Skeletal muscle satellite cell (primary cell): Measurements from ENCODE around the gene ZMYND8.
"Not testable (repeated sequence)": the region's sequence is repeated elsewhere in the genome, so short reads cannot be mapped to it uniquely, and the experiment has no call there.

ENCODE experiments used
- H3K27me3 ChIP-seq: 2 replicates; pipeline ENCODE4 v1.7.0; 2013; ENCODE audit warnings: low read length; ENCODE audit not compliant: control insufficient read depth, insufficient read depth
- H3K36me3 ChIP-seq: 2 replicates; pipeline ENCODE4 v1.7.0; 2013; ENCODE audit warnings: mild to moderate bottlenecking, control low read depth, low read length; ENCODE audit not compliant: insufficient read depth
- H3K4me1 ChIP-seq: 2 replicates; pipeline ENCODE4 v1.7.0; 2013; ENCODE audit warnings: low read length; ENCODE audit not compliant: control insufficient read depth, insufficient read depth
- H3K4me2 ChIP-seq: 2 replicates; pipeline ENCODE4 v1.7.0; 2013; ENCODE audit warnings: mild to moderate bottlenecking, low read length
- H3K4me3 ChIP-seq: 2 replicates; pipeline ENCODE4 v1.7.0; 2013; ENCODE audit warnings: low read length
- H3K9ac ChIP-seq: 2 replicates; pipeline ENCODE4 v1.7.0; 2013; ENCODE audit warnings: mild to moderate bottlenecking, low read depth, low read length, moderate library complexity
- H3K9me3 ChIP-seq: replicated peaks from 2 replicates; pipeline ENCODE4 v1.7.0; 2013; ENCODE audit warnings: mild to moderate bottlenecking, control low read depth, low read length

ZMYND8 gene

DNA sequence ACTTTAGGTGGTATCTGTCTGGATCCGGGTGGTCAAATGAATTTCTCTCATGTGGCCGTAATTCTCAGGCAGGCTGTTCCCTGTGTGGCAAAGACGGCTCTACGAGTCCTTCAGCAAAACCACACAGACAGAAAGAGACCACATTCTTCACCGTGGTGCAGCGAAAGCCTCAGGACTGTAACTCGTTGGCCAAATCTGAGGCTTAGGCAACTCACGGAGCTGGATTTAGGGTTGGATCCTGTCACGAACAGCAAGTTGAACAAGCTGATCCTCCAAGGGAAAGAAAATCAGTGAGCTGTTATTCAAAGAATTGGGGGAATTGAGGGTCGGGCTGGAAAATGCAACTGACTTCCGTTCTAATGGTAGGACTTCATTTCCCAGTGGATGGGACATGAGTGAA lies 167.4 kb downstream of the ZMYND8 start:
- Histone ChIP-seq H3K4me2 (no peak overlapping the region), H3K27me3 (peaks cover 9% of the 10 kb centered on the region), H3K4me1 (no peaks in the 10 kb centered on the region), H3K4me3 (no peak overlapping the region), H3K9ac (no peak overlapping the region), H3K9me3 (no peaks in the 10 kb centered on the region), H3K36me3 (no peaks in the 10 kb centered on the region)

DNA sequence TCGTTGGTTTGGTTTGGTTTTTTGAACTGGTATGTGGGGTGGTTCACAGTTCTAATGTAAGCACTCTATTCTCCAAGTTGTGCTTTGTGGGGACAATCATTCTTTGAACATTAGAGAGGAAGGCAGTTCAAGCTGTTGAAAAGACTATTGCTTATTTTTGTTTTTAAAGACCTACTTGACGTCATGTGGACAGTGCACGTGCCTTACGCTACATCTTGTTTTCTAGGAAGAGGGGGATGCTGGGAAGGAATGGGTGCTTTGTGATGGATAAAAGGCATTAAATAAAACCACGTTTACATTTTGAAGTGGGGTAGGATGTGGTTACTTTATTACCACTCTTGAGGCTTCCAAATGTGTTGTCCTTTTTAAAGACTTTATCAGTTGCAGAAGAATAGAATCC lies 168.0 kb downstream of the ZMYND8 start:
- no peaks in the 10 kb centered on the region for H3K9me3 ChIP-seq
- H3K4me2 ChIP-seq, result no peak overlapping the region
- H3K4me1 ChIP-seq, result no peaks in the 10 kb centered on the region
- H3K36me3 ChIP-seq, result no peaks in the 10 kb centered on the region
- H3K27me3 ChIP-seq, result peaks cover 14% of the 10 kb centered on the region
- H3K9ac ChIP-seq, result no peak overlapping the region
- no peak overlapping the region for H3K4me3 ChIP-seq

DNA sequence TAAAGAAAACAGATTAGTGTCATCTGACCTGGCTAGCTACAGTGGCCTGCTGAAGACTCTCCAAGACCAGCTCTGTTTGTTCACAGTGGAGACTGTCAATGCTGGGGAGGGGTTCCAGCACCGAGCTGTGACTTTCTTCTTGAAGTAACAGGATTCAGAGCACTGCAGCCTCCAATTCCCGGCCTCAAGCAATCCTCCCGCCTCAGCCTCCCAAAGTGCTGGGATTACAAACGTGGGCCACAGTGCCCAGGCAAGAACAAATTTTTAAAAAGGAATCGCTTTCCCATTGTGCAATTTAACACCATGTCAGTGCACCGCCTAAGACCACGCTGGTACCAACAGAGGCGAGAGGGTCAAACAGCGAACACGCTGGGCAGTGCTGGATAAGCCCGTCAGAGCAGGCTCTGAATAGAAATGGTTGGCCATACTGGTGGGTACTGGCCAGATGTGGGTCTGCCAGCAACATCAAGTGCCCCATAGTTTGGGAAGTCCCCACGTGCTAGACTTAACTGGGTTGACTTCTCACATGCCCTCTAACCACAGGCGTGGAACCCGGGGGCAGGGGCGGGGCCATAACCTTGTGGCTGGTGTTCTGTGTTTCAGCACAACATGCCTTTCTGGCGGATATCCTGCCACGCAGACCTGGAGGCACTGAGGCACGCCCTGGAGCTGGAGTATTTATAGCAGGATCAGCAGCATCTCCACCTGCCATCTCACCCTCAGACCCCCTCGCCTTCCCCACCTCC lies 168.9 kb downstream of the ZMYND8 start:
- no peak overlapping the region for H3K4me2 ChIP-seq
- H3K9me3 ChIP-seq, result no peaks in the 10 kb centered on the region
- peaks cover 15% of the 10 kb centered on the region for H3K27me3 ChIP-seq
- no peaks in the 10 kb centered on the region for H3K36me3 ChIP-seq
- H3K4me3 ChIP-seq, result no peak overlapping the region
- H3K4me1 ChIP-seq, result no peaks in the 10 kb centered on the region
- H3K9ac ChIP-seq, result no peak overlapping the region

DNA sequence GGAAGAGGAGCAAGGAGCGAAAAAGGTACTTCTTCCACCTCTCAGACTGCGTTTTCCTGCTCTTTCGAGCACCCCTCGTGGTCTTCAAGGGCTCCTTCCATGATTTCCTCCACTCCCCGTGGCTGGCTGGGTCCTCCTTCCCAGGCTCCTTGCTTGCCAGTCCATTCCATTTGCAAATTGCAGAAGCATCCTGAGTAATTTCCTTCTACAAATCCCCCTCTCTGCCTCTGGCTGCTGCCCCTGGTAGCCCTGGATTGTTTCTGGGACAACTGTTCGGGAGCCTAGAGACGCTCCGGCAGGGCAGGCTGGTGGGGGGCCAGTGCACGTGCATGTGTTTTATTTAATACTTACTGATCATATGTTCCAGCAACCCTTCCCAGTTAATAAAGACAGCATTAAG lies 173.1 kb downstream of the ZMYND8 start:
- Histone ChIP-seq H3K4me3 (no peak overlapping the region), H3K27me3 (peaks cover 6% of the 10 kb centered on the region), H3K9ac (no peak overlapping the region), H3K36me3 (no peaks in the 10 kb centered on the region), H3K4me1 (peaks cover 2% of the 10 kb centered on the region), H3K9me3 (no peaks in the 10 kb centered on the region), H3K4me2 (no peak overlapping the region)

DNA sequence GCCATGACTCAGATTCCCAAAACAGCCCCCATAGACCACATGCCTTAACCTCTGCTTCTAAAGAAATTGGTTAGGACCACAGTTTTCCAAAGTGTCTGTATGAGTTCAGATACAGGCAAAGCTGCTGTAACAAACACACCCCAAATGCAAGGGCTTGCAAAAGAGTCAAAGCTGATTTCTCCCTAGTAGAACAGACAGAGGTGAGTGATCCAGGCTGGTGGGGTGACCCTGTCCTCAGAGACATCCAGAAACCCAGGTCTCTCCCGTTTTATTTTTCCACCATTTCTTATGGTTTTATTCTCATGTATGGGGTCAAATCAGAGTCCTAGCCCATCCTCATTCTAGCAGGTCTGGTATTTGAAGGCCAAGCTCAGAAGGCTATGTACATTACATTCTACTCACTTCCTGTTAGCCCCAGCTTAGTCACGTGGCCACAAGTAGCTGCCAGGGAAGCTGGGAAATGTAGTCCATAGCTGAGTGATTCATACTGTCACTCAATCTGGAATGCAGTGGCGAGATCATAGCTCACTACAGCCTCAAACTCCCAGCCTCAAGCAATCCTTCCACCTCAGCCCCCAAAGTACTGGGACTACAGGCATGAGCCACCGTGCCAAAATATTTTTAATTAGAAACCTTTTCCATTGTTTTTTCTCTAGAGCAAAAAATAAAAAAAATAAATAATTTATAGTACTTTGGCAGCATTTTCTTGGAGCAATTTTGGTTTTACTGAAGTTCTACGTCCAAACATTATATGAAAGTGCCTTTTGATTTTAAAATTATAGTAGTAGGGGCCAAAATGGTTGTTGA lies 175.2 kb downstream of the ZMYND8 start:
- H3K4me1 ChIP-seq, result peaks cover 2% of the 10 kb centered on the region
- peaks cover 6% of the 10 kb centered on the region for H3K27me3 ChIP-seq
- no peaks in the 10 kb centered on the region for H3K36me3 ChIP-seq
- no peak overlapping the region for H3K4me2 ChIP-seq
- no peak overlapping the region for H3K4me3 ChIP-seq
- H3K9ac ChIP-seq, result no peak overlapping the region
- no peaks in the 10 kb centered on the region for H3K9me3 ChIP-seq

DNA sequence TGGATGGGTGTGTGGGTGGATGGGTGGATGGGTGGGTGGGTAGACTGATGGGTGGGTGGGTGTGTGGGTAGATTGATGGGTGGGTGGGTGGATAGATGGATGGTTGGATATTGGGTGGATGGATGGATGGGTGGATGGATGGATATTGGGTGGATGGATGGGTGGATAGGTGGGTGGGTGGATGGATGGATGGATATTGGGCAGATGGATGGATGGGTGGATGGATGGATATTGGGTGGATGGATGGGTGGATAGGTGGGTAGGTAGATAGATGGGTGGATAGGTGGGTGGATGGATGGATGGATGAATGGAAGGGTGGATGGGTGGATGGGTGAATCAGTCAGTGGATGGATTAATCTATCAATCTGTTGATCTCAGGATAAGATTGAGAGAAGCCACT lies 177.2 kb downstream of the ZMYND8 start:
- no peaks in the 10 kb centered on the region for H3K36me3 ChIP-seq
- H3K9me3 ChIP-seq, result no peaks in the 10 kb centered on the region
- peaks cover 14% of the 10 kb centered on the region for H3K27me3 ChIP-seq
- H3K4me2 ChIP-seq, result no peak overlapping the region
- H3K4me1 ChIP-seq, result peaks cover 2% of the 10 kb centered on the region
- no peak overlapping the region for H3K4me3 ChIP-seq
- no peak overlapping the region for H3K9ac ChIP-seq

DNA sequence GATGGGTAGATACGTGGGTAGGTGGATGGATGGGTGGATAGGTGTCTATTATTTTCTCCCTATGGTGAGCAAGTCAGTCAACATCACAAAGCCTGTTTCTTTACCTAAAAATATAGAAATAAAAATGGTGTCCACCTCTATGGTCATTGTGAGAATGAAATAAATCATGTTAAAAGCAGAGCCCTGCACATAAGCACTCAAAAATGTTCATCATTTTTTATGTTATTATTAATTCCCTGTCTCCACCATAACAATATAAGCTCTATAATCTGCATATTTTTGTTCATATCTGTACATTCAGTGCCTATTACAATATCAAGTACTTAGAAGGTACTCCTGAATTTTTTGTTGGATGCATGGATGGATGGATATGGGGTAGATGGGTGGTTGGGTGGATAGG lies 177.6 kb downstream of the ZMYND8 start:
- H3K4me3 ChIP-seq, result no peak overlapping the region
- peaks cover 2% of the 10 kb centered on the region for H3K4me1 ChIP-seq
- H3K4me2 ChIP-seq, result no peak overlapping the region
- peaks cover 12% of the 10 kb centered on the region for H3K27me3 ChIP-seq
- H3K9ac ChIP-seq, result no peak overlapping the region
- H3K9me3 ChIP-seq, result no peaks in the 10 kb centered on the region
- H3K36me3 ChIP-seq, result no peaks in the 10 kb centered on the region

DNA sequence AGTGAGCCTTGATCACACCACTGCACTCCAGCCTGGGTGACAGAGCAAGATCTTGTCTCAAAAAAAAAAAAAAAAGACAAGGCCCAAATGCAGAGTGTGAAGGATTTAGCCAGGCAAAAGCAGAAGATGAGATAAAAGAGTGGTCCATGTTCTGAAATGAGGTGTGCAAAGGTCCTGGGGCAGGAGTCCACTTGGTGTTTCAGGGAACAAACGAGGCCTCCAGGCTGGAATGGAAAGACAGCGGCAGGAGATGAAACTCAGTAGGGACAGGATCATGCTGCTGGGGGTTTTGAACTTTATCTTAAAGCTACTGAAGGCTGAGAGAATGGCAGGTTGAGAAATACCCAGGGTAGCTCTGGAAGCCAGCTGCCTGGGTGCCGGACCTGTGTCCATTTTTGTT lies 178.2 kb downstream of the ZMYND8 start:
- Histone ChIP-seq H3K4me1 (peaks cover 2% of the 10 kb centered on the region), H3K4me3 (no peak overlapping the region), H3K27me3 (peaks cover 8% of the 10 kb centered on the region), H3K4me2 (no peak overlapping the region), H3K36me3 (no peaks in the 10 kb centered on the region), H3K9ac (no peak overlapping the region), H3K9me3 (no peaks in the 10 kb centered on the region)

DNA sequence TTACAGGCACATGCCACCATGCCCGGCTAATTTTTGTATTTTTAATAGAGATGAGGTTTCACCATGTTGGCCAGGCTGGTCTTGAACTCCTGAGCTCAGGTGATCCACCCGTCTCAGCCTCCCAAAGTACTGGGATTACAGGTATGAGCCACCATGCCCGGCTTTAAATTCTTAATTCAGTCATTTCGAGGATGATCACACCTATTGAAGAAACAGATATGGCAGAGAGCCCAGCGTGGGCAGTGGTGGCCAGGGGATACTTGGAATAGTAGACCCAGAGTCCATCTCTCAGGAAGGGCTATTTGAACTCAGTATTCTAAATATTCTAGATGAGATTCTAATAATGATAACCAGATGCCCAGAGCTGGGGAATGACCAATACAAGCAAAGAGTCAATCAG lies 180.3 kb downstream of the ZMYND8 start:
- H3K4me3 ChIP-seq, H3K27me3 ChIP-seq, H3K9me3 ChIP-seq, H3K9ac ChIP-seq, H3K36me3 ChIP-seq, H3K4me1 ChIP-seq, H3K4me2 ChIP-seq: not testable (repeated sequence)

DNA sequence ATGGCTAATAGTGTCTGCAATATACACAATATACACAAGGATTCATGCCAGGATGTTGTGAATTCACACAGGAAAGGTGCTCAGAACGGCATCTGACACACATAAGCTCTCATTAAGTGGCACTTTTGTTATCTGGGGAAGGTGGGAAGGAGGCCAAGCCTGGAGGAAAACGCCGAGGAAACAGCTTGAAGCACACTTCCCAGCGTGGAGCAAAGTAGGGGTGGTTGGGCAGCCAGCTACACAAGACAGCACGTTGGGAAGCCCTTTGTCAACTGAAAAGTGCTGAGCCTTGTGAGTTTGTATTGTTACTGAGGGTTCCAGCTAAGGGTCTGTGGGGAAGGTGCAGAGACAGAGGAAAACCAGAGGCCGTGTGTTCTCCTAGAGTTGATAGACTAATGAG lies 181.0 kb downstream of the ZMYND8 start:
- Histone ChIP-seq H3K4me3 (no peak overlapping the region), H3K27me3 (peaks cover 12% of the 10 kb centered on the region), H3K9me3 (no peaks in the 10 kb centered on the region), H3K36me3 (no peaks in the 10 kb centered on the region), H3K4me1 (peaks cover 8% of the 10 kb centered on the region), H3K9ac (no peak overlapping the region), H3K4me2 (no peak overlapping the region)

DNA sequence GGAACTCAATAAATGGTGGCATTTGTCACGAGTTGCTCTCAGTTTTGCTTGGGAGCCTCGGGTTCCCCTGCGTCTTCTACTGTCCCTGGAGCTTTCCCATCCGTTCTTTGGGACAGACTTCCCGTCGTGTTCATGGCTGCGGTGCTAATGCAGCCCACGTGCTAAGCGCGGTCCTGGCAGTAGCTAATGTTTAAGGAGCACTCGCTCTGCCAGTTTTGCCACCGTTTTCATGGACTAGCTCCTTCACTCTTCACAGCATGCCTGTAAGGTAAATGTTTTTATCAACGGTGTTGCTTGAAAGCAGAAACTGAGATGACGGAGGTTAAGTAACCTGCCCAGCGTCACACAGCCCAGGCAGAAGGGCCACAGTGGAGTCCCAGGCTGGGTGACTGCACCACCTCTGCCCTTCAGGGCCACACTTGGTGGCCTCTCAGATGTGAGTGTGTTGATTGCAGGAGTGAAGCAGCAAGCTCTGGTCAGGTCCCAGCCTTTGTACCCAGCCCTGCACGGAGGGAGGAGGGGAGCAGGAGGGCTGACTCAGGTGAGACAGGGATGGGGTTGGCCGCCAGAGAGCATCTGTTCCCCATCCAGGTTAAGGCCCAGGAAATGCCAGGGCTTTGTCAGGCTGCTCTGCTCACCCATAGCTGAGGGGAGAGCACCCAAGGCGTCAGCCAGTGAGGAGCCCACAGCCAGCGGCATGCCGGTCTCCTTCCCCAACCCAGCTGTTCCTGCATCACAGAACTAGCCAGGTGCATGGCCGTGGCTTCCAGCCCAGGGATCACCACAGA lies 181.8 kb downstream of the ZMYND8 start:
- no peaks in the 10 kb centered on the region for H3K36me3 ChIP-seq
- H3K4me3 ChIP-seq, result no peak overlapping the region
- no peak overlapping the region for H3K9ac ChIP-seq
- H3K4me2 ChIP-seq, result no peak overlapping the region
- H3K9me3 ChIP-seq, result no peaks in the 10 kb centered on the region
- peaks cover 8% of the 10 kb centered on the region for H3K4me1 ChIP-seq
- peaks cover 12% of the 10 kb centered on the region for H3K27me3 ChIP-seq
